ENCODE data around the gene NEB. TPM values are rescaled to one million over a fixed set of nuclear protein-coding genes. Genes with fewer than 3 reads are reported as not detected.

The NEB gene
- polyA plus RNA-seq, 5 donors: 5.7 to 47.5 (median 9.6) TPM

- no peak for DNase-seq
Measured at GRCh38 chr2:151481744-151482143, 252.5 kb downstream of the NEB start.

- DNase-seq: no peak
Measured at GRCh38 chr2:151478011-151478410, 256.3 kb downstream of the NEB start.

GRCh38 chr2:151476287-151476686, 258.0 kb downstream of the NEB start:
- no peak for DNase-seq

- DNase-seq: no peak
Measured at GRCh38 chr2:151475071-151475470, 259.2 kb downstream of the NEB start.

GRCh38 chr2:151472966-151473365, 261.3 kb downstream of the NEB start:
- no peak for DNase-seq

GRCh38 chr2:151470556-151470955, 263.7 kb downstream of the NEB start:
- no peak for DNase-seq

- DNase-seq: no peak
Measured at GRCh38 chr2:151465771-151466170, 268.5 kb downstream of the NEB start.

GRCh38 chr2:151459358-151459757, 274.9 kb downstream of the NEB start:
- DNase-seq: peak; percentile 19 to 41

GRCh38 chr2:151439127-151439526, 295.1 kb downstream of the NEB start:
- no peak for DNase-seq

GRCh38 chr2:151438506-151438905, 295.8 kb downstream of the NEB start:
- DNase-seq: no peak

- peak in 1 of 2 donors; percentile 7 for DNase-seq
Measured at GRCh38 chr2:151437630-151438029, 296.6 kb downstream of the NEB start.

Other genes starting within 250 kb of the NEB start
- 10 to 100 TPM; 36.4 to 57.9 (median 44.1) TPM for gene ARL5A, start 93.9 kb upstream of the NEB start, polyA plus RNA-seq (ENCODE audit: insufficient read depth in 1 of 5, insufficient read length in 5 of 5, low replicate concordance in 1 of 5)

Data from right lung (tissue), 5 donors.